Hepatocyte (in vitro differentiated cells): Measurements from ENCODE around the gene NT5C. TPM values are rescaled to one million over a fixed set of nuclear protein-coding genes. Genes with fewer than 3 reads are reported as not detected.

ENCODE experiments used
- DNase-seq: peaks from one replicate; pipeline ENCODE4 v3.0.0-alpha.2; 2016; ENCODE audit warnings: low spot score
- H2AFZ ChIP-seq: fragments of 200-600 bp; sonication (generic); 2 replicates; pipeline ENCODE4 v1.6.0; 2016; ENCODE audit warnings: antibody characterized with exemption, mild to moderate bottlenecking
- H3K27ac ChIP-seq: fragments of 200-600 bp; sonication (generic); 2 replicates; pipeline ENCODE4 v1.5.1; 2016; ENCODE audit warnings: mild to moderate bottlenecking
- H3K27me3 ChIP-seq: fragments of 200-600 bp; sonication (generic); 2 replicates; pipeline ENCODE4 v1.6.1; 2016
- H3K36me3 ChIP-seq: fragments of 200-600 bp; sonication (generic); replicated peaks from 2 replicates; pipeline ENCODE4 v1.5.1; 2016; ENCODE audit warnings: low read depth; ENCODE audit not compliant: insufficient read depth
- H3K4me1 ChIP-seq: fragments of 200-600 bp; sonication (generic); 2 replicates; pipeline ENCODE4 v1.5.1; 2016; ENCODE audit warnings: mild to moderate bottlenecking, moderate library complexity; ENCODE audit not compliant: insufficient read depth
- H3K4me2 ChIP-seq: fragments of 200-600 bp; sonication (generic); 2 replicates; pipeline ENCODE4 v1.6.0; 2016
- H3K4me3 ChIP-seq: fragments of 200-600 bp; sonication (generic); 2 replicates; pipeline ENCODE4 v1.5.1; 2016; ENCODE audit warnings: mild to moderate bottlenecking
- H3K79me2 ChIP-seq: fragments of 200-600 bp; sonication (generic); 2 replicates; pipeline ENCODE4 v1.6.0; 2017; ENCODE audit warnings: mild to moderate bottlenecking
- H3K9me2 ChIP-seq: fragments of 200-600 bp; sonication (generic); replicated peaks from 2 replicates; pipeline ENCODE4 v1.6.0; 2017; ENCODE audit warnings: mild to moderate bottlenecking; ENCODE audit not compliant: insufficient read depth
- H3K9me3 ChIP-seq: fragments of 200-600 bp; sonication (generic); 2 replicates; pipeline ENCODE4 v1.5.1; 2016; ENCODE audit warnings: low read depth, mild to moderate bottlenecking
- H4K20me1 ChIP-seq: fragments of 200-600 bp; sonication (generic); 2 replicates; pipeline ENCODE4 v1.6.0; 2016; ENCODE audit warnings: mild to moderate bottlenecking; ENCODE audit not compliant: insufficient read depth, poor library complexity, severe bottlenecking
- EZH2 ChIP-seq: fragments of 200-600 bp; sonication (generic); IDR thresholded peaks from 2 replicates; pipeline ENCODE4 v1.6.1; 2016; ENCODE audit warnings: antibody characterized with exemption, mild to moderate bottlenecking, borderline replicate concordance
- EZH2phosphoT487 ChIP-seq: fragments of 200-600 bp; sonication (generic); IDR thresholded peaks from one replicate; pipeline ENCODE4 v1.6.1; 2018; ENCODE audit warnings: antibody characterized with exemption, mild to moderate bottlenecking, low read depth, moderate library complexity; ENCODE audit not compliant: unreplicated experiment, severe bottlenecking
- whole genome bisulfite sequencing: methylation state at CpG from one replicate; pipeline ENCODE4 v1.1.6; 2016; ENCODE audit warnings: low lambda C conversion rate; ENCODE audit errors: missing lambda C conversion rate; 5-methylcytosine and 5-hydroxymethylcytosine counted together
- polyA plus RNA-seq: library from polyadenylated mRNA; unstranded; fragments of >200 nt; fragmentation: Nextera tagmentation; extraction: Ambion mirVana; gene quantifications from 2 replicates; pipeline ENCODE4 v1.2.1, GENCODE V29; 2016
- total RNA-seq: library from RNA; depleted of rRNA; stranded (reverse); fragments of >200 nt; gene quantifications from 2 replicates; pipeline ENCODE4 v1.2.3, GENCODE V29; 2014
- TF ChIP-seq, protein P1 (sequence below): fragments of 200-600 bp; sonication (generic); IDR thresholded peaks from 2 replicates; pipeline ENCODE4 v1.5.1; 2016; ENCODE audit warnings: antibody characterized with exemption, mild to moderate bottlenecking; ENCODE audit not compliant: poor library complexity

The NT5C gene
- total and polyA plus RNA-seq, 2 experiments from 2014 or later, result 46.3 to 73.3 TPM

- Histone ChIP-seq H3K4me3 (no peak overlapping the region), H3K9me2 (no peaks in the 10 kb centered on the region), H3K79me2 (peaks cover 58% of the 10 kb centered on the region), H3K4me1 (peaks cover 7% of the 10 kb centered on the region), H3K27ac (peak overlapping the region; percentile 46), H3K4me2 (no peak overlapping the region), H3K27me3 (no peaks in the 10 kb centered on the region), H2AFZ (no peak overlapping the region), H3K9me3 (no peaks in the 10 kb centered on the region), H3K36me3 (no peaks in the 10 kb centered on the region), H4K20me1 (no peaks in the 10 kb centered on the region)
- no peak for DNase-seq
- TF ChIP-seq EZH2phosphoT487 (no peak), EZH2 (no peak)
- TF ChIP-seq, protein P1, sequence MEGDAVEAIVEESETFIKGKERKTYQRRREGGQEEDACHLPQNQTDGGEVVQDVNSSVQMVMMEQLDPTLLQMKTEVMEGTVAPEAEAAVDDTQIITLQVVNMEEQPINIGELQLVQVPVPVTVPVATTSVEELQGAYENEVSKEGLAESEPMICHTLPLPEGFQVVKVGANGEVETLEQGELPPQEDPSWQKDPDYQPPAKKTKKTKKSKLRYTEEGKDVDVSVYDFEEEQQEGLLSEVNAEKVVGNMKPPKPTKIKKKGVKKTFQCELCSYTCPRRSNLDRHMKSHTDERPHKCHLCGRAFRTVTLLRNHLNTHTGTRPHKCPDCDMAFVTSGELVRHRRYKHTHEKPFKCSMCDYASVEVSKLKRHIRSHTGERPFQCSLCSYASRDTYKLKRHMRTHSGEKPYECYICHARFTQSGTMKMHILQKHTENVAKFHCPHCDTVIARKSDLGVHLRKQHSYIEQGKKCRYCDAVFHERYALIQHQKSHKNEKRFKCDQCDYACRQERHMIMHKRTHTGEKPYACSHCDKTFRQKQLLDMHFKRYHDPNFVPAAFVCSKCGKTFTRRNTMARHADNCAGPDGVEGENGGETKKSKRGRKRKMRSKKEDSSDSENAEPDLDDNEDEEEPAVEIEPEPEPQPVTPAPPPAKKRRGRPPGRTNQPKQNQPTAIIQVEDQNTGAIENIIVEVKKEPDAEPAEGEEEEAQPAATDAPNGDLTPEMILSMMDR, result no peak
- 86% methylated on average over 6 of the region's 6 CpGs for WGBS
Observed at GRCh38 chr17:75147878-75148546, 16.5 kb upstream of the NT5C start.

GRCh38 chr17:75146592-75146991 is 15.1 kb upstream of the NT5C start:
- Histone ChIP-seq H3K4me1 (no peaks in the 10 kb centered on the region), H3K9me3 (no peaks in the 10 kb centered on the region), H3K79me2 (peaks cover 47% of the 10 kb centered on the region), H4K20me1 (no peaks in the 10 kb centered on the region), H3K36me3 (no peaks in the 10 kb centered on the region), H3K27ac (no peak overlapping the region), H2AFZ (no peak overlapping the region), H3K4me3 (no peak overlapping the region), H3K9me2 (no peaks in the 10 kb centered on the region), H3K4me2 (no peak overlapping the region), H3K27me3 (no peaks in the 10 kb centered on the region)
- WGBS, result 93% methylated on average over 3 of the region's 3 CpGs
- DNase-seq, result no peak
- no peak for TF ChIP-seq EZH2phosphoT487
- TF ChIP-seq EZH2, result no peak
- TF ChIP-seq, protein P1, result no peak

- peaks cover 34% of the 10 kb centered on the region for H3K79me2 ChIP-seq
- DNase-seq, result no peak
- no peak overlapping the region for H3K4me3 ChIP-seq
- WGBS, result 94% methylated on average over 11 of the region's 11 CpGs
- TF ChIP-seq, protein P1, result no peak
- TF ChIP-seq EZH2 (no peak), EZH2phosphoT487 (no peak)
- no peaks in the 10 kb centered on the region for H3K9me3 ChIP-seq
- H3K4me2 ChIP-seq, result no peak overlapping the region
- H3K9me2 ChIP-seq, result no peaks in the 10 kb centered on the region
- H3K36me3 ChIP-seq, result no peaks in the 10 kb centered on the region
- H3K27ac ChIP-seq, result no peak overlapping the region
- no peak overlapping the region for H2AFZ ChIP-seq
- no peaks in the 10 kb centered on the region for H3K4me1 ChIP-seq
- no peaks in the 10 kb centered on the region for H4K20me1 ChIP-seq
- H3K27me3 ChIP-seq, result no peaks in the 10 kb centered on the region
Observed at GRCh38 chr17:75144816-75145512, 13.4 kb upstream of the NT5C start.
